ENCODE results near the gene KRT81.

The KRT81 gene

DNA sequence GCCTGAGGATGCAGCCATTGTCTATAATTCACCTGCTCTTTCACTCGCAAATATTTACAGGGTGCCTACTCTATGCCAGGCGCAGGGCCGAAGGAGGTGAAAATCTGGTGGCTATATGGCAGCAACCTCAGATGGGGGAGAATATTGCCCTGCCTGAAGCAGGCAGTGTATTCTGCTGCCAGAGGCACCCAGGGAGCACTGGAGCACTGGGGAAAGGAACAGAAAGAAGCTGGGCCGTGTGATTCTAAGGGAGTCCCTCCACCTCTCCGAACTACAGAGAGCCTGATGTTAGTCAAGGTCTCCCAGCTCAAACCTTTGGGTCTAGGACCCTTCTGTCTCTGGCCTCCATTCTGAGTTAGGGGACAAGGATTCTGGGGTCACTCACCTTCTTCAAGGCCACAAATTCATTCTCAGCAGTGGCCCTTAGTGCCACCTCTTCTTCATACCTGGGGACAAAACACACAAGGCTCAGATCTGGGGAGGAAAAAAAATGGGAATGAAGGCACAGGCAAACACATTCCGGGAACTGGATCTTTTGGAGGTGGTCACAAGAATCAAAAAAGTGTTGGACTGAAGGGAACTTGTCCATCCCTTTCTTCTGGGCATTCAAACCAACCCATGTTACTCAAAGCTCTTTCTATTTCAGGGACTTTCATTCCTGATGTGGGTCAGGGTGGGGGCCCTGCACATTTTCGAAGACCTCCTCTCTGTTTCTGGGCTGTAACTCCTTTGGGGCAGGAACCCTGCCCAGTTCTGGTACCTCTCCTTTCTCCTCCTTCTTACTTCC is 36.2 kb downstream of the KRT81 start:
- H4K20me1 ChIP-seq (ENCODE audit: insufficient read depth, low read length, poor library complexity, severe bottlenecking): no peaks in the 10 kb centered on the region
- no peak overlapping the region for H2AFZ ChIP-seq (ENCODE audit: low read length)
- no peak overlapping the region for H3K4me3 ChIP-seq (ENCODE audit: low read length, poor library complexity, severe bottlenecking)
- no peaks in the 10 kb centered on the region for H3K27me3 ChIP-seq (ENCODE audit: insufficient read depth, low read length, poor library complexity, severe bottlenecking)
- H3K79me2 ChIP-seq (ENCODE audit: insufficient read depth, low read length): no peaks in the 10 kb centered on the region
- no peak overlapping the region for H3K9ac ChIP-seq (ENCODE audit: low read depth, low read length, poor library complexity, severe bottlenecking)
- TF ChIP-seq, protein P1, sequence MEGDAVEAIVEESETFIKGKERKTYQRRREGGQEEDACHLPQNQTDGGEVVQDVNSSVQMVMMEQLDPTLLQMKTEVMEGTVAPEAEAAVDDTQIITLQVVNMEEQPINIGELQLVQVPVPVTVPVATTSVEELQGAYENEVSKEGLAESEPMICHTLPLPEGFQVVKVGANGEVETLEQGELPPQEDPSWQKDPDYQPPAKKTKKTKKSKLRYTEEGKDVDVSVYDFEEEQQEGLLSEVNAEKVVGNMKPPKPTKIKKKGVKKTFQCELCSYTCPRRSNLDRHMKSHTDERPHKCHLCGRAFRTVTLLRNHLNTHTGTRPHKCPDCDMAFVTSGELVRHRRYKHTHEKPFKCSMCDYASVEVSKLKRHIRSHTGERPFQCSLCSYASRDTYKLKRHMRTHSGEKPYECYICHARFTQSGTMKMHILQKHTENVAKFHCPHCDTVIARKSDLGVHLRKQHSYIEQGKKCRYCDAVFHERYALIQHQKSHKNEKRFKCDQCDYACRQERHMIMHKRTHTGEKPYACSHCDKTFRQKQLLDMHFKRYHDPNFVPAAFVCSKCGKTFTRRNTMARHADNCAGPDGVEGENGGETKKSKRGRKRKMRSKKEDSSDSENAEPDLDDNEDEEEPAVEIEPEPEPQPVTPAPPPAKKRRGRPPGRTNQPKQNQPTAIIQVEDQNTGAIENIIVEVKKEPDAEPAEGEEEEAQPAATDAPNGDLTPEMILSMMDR (conservative IDR thresholded peaks at IDR 0.05; ENCODE audit: low read length): no peak
- TF ChIP-seq EZH2phosphoT487 (IDR thresholded peaks at IDR 0.05; ENCODE audit: borderline replicate concordance): no peak
- H3K9me2 ChIP-seq (replicated peaks; ENCODE audit: low read depth, low read length): no peaks in the 10 kb centered on the region
- H3K36me3 ChIP-seq (ENCODE audit: insufficient read depth, low read length): no peaks in the 10 kb centered on the region
- peaks cover 11% of the 10 kb centered on the region for H3K4me1 ChIP-seq (ENCODE audit: insufficient read depth, low read length, poor library complexity, severe bottlenecking)
- peaks cover 8% of the 10 kb centered on the region; the same call in 1 of the 2 replicates for H3F3A ChIP-seq (ENCODE audit: low read depth)
- H3K9me3 ChIP-seq (ENCODE audit: insufficient read depth, low read depth, low read length): no peaks in the 10 kb centered on the region
- H3K4me2 ChIP-seq (ENCODE audit: low read depth, low read length, poor library complexity, severe bottlenecking): no peak overlapping the region

DNA sequence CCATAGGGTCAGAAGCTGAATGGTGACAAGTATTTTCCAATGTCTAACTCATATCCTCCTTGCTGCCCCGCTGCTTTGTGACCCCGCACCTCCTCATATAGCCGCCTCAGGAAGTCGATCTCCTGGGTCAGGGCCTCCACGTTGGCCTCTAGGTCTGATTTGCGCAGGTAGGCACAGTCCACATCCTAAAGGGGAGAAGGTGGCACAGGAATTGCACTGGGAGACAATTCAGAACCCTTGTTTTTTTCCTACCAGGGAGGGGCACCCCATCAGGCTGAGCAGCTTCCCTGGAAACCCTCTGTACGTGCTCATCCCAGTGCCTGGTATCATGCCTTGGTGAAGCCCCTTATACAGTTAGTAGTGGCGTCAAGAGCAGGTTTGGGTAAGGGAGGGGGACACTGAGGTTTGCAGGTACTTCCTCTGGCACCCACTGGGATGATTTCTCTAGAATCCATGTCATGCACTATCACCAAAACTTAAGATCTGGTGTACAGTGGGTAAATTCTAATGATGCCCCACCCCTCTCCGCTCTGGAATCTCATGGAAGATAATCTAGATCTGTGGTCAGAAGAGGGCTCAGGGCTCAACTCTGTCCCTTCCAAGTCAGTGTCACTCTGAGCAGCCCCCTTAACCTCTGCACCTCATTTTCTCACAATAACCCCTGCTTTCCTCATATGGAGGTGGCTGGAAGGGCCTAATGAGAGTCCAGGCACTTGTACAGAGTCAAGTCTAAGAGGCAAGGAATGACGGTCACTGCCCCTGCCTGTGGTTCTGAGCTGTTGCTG is 37.0 kb downstream of the KRT81 start:
- H3K4me2 ChIP-seq (ENCODE audit: low read depth, low read length, poor library complexity, severe bottlenecking): no peak overlapping the region
- no peaks in the 10 kb centered on the region for H3K9me2 ChIP-seq (replicated peaks; ENCODE audit: low read depth, low read length)
- no peak overlapping the region for H3K4me3 ChIP-seq (ENCODE audit: low read length, poor library complexity, severe bottlenecking)
- no peak overlapping the region for H3K9ac ChIP-seq (ENCODE audit: low read depth, low read length, poor library complexity, severe bottlenecking)
- H3K4me1 ChIP-seq (ENCODE audit: insufficient read depth, low read length, poor library complexity, severe bottlenecking): peaks cover 4% of the 10 kb centered on the region
- no peaks in the 10 kb centered on the region for H3K27me3 ChIP-seq (ENCODE audit: insufficient read depth, low read length, poor library complexity, severe bottlenecking)
- no peaks in the 10 kb centered on the region for H4K20me1 ChIP-seq (ENCODE audit: insufficient read depth, low read length, poor library complexity, severe bottlenecking)
- H3K9me3 ChIP-seq (ENCODE audit: insufficient read depth, low read depth, low read length): no peaks in the 10 kb centered on the region
- no peaks in the 10 kb centered on the region for H3K36me3 ChIP-seq (ENCODE audit: insufficient read depth, low read length)
- H3F3A ChIP-seq (ENCODE audit: low read depth): 0 out of 2 replicates have a peak, but pooled peaks cover 1% of the 10 kb centered on the region
- TF ChIP-seq EZH2phosphoT487 (IDR thresholded peaks at IDR 0.05; ENCODE audit: borderline replicate concordance): no peak
- TF ChIP-seq, protein P1 (conservative IDR thresholded peaks at IDR 0.05; ENCODE audit: low read length): no peak
- H2AFZ ChIP-seq (ENCODE audit: low read length): no peak overlapping the region
- H3K79me2 ChIP-seq (ENCODE audit: insufficient read depth, low read length): no peaks in the 10 kb centered on the region

DNA sequence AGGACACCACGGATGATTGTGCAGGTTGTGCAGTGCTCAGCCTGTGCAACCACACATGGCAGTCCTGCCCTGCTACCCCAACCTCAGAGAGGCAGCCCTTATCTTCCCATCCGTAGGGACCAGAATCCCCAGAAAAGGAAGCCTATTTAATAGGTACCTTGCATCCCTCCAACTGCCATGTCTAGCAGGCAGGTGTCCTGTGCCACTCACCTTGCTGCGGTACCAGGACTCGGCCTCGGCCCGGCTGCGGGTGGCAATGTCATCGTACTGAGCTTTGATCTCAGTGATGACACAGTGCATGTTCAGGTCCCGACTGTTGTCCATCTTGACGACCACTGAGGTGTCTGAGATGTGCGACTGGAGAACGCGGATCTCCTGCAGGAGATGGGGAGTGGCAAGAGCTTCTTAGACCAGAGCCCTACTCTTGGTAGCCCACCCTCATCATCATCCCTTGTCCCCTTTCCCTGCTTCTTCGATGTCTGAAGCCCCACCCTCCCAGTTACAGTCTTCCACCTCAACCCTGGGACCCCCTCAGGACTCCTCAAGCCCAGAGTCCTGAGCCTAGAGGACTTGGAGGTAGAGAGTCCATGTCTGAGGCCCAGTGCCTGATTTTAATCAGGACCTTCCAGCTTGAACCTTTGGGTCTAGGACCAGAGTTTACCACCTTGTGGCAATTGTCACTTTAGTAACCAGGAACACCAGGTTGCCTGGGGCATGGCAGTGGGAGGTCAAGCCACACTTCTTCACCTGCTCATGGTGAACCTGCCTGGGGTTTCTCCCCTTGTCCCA is 37.7 kb downstream of the KRT81 start:
- Histone ChIP-seq H4K20me1 (ENCODE audit: insufficient read depth, low read length, poor library complexity, severe bottlenecking) (no peaks in the 10 kb centered on the region), H3F3A (ENCODE audit: low read depth) (no peaks in the 10 kb centered on the region), H3K9ac (ENCODE audit: low read depth, low read length, poor library complexity, severe bottlenecking) (no peak overlapping the region), H3K4me2 (ENCODE audit: low read depth, low read length, poor library complexity, severe bottlenecking) (no peak overlapping the region), H2AFZ (ENCODE audit: low read length) (no peak overlapping the region), H3K9me3 (ENCODE audit: insufficient read depth, low read depth, low read length) (no peaks in the 10 kb centered on the region), H3K27me3 (ENCODE audit: insufficient read depth, low read length, poor library complexity, severe bottlenecking) (no peaks in the 10 kb centered on the region), H3K79me2 (ENCODE audit: insufficient read depth, low read length) (no peaks in the 10 kb centered on the region), H3K9me2 (replicated peaks; ENCODE audit: low read depth, low read length) (no peaks in the 10 kb centered on the region), H3K4me1 (ENCODE audit: insufficient read depth, low read length, poor library complexity, severe bottlenecking) (no peaks in the 10 kb centered on the region), H3K36me3 (ENCODE audit: insufficient read depth, low read length) (no peaks in the 10 kb centered on the region), H3K4me3 (ENCODE audit: low read length, poor library complexity, severe bottlenecking) (no peak overlapping the region)
- TF ChIP-seq, protein P1 (conservative IDR thresholded peaks at IDR 0.05; ENCODE audit: low read length): no peak
- no peak for TF ChIP-seq EZH2phosphoT487 (IDR thresholded peaks at IDR 0.05; ENCODE audit: borderline replicate concordance)
